ENCODE measurements around the gene ZNF532. TPM values are rescaled to one million over a fixed set of nuclear protein-coding genes. Genes with fewer than 3 reads are reported as not detected.

Gene ZNF532
- total RNA-seq, 1 experiment from 2014 or later = 49.8 TPM

DNA sequence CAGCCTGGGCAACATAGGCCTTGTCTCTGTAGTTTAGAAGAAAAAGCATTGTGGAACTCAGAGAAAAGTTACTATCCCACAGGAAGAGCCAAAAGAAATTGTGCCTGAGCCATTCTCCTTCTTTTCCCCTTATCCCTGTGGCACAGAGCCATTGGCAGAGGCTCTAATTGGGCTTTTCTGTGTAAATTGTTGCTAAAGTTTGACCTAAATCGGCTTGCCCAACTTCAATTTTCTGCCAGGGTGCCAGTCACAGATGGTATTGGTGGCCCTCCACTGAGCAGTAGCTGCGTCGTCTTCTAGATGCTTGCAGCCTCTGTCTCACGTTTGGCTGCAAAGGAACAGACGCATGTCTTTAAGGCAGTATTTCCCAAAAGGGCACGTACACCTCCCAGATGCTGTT is 30.3 kb downstream of the ZNF532 start:
- H3K9me3 ChIP-seq (ENCODE audit: control insufficient read depth, insufficient read depth, low read depth, low read length) = no peaks in the 10 kb centered on the region
- no TSS peak for BruUV-seq (replicated peaks)
- H3K36me3 ChIP-seq (ENCODE audit: control insufficient read depth, insufficient read depth, low read length) = no peaks in the 10 kb centered on the region
- no peak overlapping the region for H3K4me3 ChIP-seq (ENCODE audit: low read depth in 2 of 2, low read length in 2 of 2)
- intact Hi-C loops (cut with micrococcal nuclease; ENCODE audit: unreplicated experiment) (no loop called here), in situ Hi-C loops (cut with HindIII; ENCODE audit: low pct_unique_long_range_greater_than_20kb, low sequenced_read_pairs) (no loop called here)
- peaks cover 9% of the 10 kb centered on the region for H3K4me1 ChIP-seq (ENCODE audit: control insufficient read depth, insufficient read depth, low read length)
- peak overlapping the region; percentile 58; the same call in 1 of the 2 replicates for H3K27ac ChIP-seq (ENCODE audit: low read length)
- no peak for ATAC-seq
- ChIA-PET POLR2A (no interaction called here), CTCF (no interaction called here)
- DNase-seq (ENCODE audit: low read depth, low spot score) = no peak
- no peaks in the 10 kb centered on the region for H3K27me3 ChIP-seq (ENCODE audit: control insufficient read depth, insufficient read depth, low read length)
- TF ChIP-seq, protein P1, sequence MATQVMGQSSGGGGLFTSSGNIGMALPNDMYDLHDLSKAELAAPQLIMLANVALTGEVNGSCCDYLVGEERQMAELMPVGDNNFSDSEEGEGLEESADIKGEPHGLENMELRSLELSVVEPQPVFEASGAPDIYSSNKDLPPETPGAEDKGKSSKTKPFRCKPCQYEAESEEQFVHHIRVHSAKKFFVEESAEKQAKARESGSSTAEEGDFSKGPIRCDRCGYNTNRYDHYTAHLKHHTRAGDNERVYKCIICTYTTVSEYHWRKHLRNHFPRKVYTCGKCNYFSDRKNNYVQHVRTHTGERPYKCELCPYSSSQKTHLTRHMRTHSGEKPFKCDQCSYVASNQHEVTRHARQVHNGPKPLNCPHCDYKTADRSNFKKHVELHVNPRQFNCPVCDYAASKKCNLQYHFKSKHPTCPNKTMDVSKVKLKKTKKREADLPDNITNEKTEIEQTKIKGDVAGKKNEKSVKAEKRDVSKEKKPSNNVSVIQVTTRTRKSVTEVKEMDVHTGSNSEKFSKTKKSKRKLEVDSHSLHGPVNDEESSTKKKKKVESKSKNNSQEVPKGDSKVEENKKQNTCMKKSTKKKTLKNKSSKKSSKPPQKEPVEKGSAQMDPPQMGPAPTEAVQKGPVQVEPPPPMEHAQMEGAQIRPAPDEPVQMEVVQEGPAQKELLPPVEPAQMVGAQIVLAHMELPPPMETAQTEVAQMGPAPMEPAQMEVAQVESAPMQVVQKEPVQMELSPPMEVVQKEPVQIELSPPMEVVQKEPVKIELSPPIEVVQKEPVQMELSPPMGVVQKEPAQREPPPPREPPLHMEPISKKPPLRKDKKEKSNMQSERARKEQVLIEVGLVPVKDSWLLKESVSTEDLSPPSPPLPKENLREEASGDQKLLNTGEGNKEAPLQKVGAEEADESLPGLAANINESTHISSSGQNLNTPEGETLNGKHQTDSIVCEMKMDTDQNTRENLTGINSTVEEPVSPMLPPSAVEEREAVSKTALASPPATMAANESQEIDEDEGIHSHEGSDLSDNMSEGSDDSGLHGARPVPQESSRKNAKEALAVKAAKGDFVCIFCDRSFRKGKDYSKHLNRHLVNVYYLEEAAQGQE (IDR thresholded peaks at IDR 0.05; ENCODE audit: insufficient read depth in 1 of 2, low read depth in 2 of 2, low read length in 1 of 2) = no peak
- TF ChIP-seq, protein P2, sequence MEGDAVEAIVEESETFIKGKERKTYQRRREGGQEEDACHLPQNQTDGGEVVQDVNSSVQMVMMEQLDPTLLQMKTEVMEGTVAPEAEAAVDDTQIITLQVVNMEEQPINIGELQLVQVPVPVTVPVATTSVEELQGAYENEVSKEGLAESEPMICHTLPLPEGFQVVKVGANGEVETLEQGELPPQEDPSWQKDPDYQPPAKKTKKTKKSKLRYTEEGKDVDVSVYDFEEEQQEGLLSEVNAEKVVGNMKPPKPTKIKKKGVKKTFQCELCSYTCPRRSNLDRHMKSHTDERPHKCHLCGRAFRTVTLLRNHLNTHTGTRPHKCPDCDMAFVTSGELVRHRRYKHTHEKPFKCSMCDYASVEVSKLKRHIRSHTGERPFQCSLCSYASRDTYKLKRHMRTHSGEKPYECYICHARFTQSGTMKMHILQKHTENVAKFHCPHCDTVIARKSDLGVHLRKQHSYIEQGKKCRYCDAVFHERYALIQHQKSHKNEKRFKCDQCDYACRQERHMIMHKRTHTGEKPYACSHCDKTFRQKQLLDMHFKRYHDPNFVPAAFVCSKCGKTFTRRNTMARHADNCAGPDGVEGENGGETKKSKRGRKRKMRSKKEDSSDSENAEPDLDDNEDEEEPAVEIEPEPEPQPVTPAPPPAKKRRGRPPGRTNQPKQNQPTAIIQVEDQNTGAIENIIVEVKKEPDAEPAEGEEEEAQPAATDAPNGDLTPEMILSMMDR (IDR thresholded peaks at IDR 0.05) = no peak
- no peak for TF ChIP-seq POLR2AphosphoS5 (IDR thresholded peaks at IDR 0.05; ENCODE audit: low read depth, low read length)
- TF ChIP-seq SIN3A (IDR thresholded peaks at IDR 0.05; ENCODE audit: borderline replicate concordance, insufficient read depth, low read depth, low read length) = no peak
- TF ChIP-seq TCF7L2 (IDR thresholded peaks at IDR 0.05; ENCODE audit: low read depth, low read length) = no peak

GRCh38 chr18:58895385-58895784 is 30.7 kb downstream of the ZNF532 start:
- Histone ChIP-seq H3K4me1 (ENCODE audit: control insufficient read depth, insufficient read depth, low read length) (peaks cover 9% of the 10 kb centered on the region), H3K27me3 (ENCODE audit: control insufficient read depth, insufficient read depth, low read length) (no peaks in the 10 kb centered on the region), H3K4me3 (ENCODE audit: low read depth in 2 of 2, low read length in 2 of 2) (no peak overlapping the region), H3K9me3 (ENCODE audit: control insufficient read depth, insufficient read depth, low read depth, low read length) (no peaks in the 10 kb centered on the region), H3K36me3 (ENCODE audit: control insufficient read depth, insufficient read depth, low read length) (no peaks in the 10 kb centered on the region), H3K27ac (ENCODE audit: low read length) (peak overlapping the region; percentile 58; the same call in 1 of the 2 replicates)
- intact Hi-C loops (cut with micrococcal nuclease; ENCODE audit: unreplicated experiment) = no loop called here
- CTCF ChIA-PET = no interaction called here
- TF ChIP-seq, protein P2 (IDR thresholded peaks at IDR 0.05) = no peak
- no peak for TF ChIP-seq POLR2AphosphoS5 (IDR thresholded peaks at IDR 0.05; ENCODE audit: low read depth, low read length)
- TF ChIP-seq SIN3A (IDR thresholded peaks at IDR 0.05; ENCODE audit: borderline replicate concordance, insufficient read depth, low read depth, low read length) = no peak
- no peak for TF ChIP-seq TCF7L2 (IDR thresholded peaks at IDR 0.05; ENCODE audit: low read depth, low read length)
- TF ChIP-seq, protein P1 (IDR thresholded peaks at IDR 0.05; ENCODE audit: insufficient read depth in 1 of 2, low read depth in 2 of 2, low read length in 1 of 2) = no peak
- ATAC-seq = no peak
- POLR2A ChIA-PET = no interaction called here
- in situ Hi-C loops (cut with HindIII; ENCODE audit: low pct_unique_long_range_greater_than_20kb, low sequenced_read_pairs) = no loop called here
- no TSS peak for BruUV-seq (replicated peaks)
- no peak for DNase-seq (ENCODE audit: low read depth, low spot score)
